Lower leg skin (tissue), 4 donors: Measurements from ENCODE around the gene MCM3AP. TPM values are rescaled to one million over a fixed set of nuclear protein-coding genes. Genes with fewer than 3 reads are reported as not detected.
"Not testable (repeated sequence)": the region's sequence is repeated elsewhere in the genome, so short reads cannot be mapped to it uniquely, and the experiment has no call there.

Source experiments
- DNase-seq, 2 donors: peaks; one replicate each; pipeline ENCODE4 v3.0.0-alpha.2; 2019; ENCODE audit warnings: low spot score in 2 of 2
- H3K4me3 ChIP-seq: fragments of 200-600 bp; sonication (generic); 2 replicates; pipeline ENCODE4 v1.5.1; 2017; ENCODE audit warnings: mild to moderate bottlenecking, low read depth; ENCODE audit not compliant: poor library complexity, severe bottlenecking
- POLR2A ChIP-seq, 2 donors: fragments of 450-650 bp; IDR thresholded peaks; one replicate each; pipeline ENCODE4 v1.6.1; 2016 to 2017; ENCODE audit warnings: antibody characterized with exemption in 2 of 2, mild to moderate bottlenecking in 1 of 2, moderate library complexity in 1 of 2
- WGBS, 2 donors: methylation state at CpG; one replicate each; pipeline ENCODE4 v1.1.5; 2018; 5-methylcytosine and 5-hydroxymethylcytosine counted together
- intact Hi-C: fragments of 100-400 bp; cut with DNase I; formaldehyde crosslinking; loops from one replicate; pipeline ENCODE4 v1.15.0; 2023; ENCODE audit warnings: low total_unique reads
- total RNA-seq, 4 donors: library from RNA; depleted of rRNA; stranded (reverse); fragments of >200 nt; gene quantifications; one replicate each; pipeline ENCODE4 v1.1.0, GENCODE V29; 2016
- TF ChIP-seq, protein P1 (sequence below), 3 donors: fragments of 450-650 bp; IDR thresholded peaks; one replicate each; pipeline ENCODE4 v1.5.1; 2016; ENCODE audit warnings: antibody characterized with exemption in 3 of 3, mild to moderate bottlenecking in 3 of 3, moderate library complexity in 2 of 3

The MCM3AP gene
- total RNA-seq, 4 donors from 2014 or later = 45.5 to 71.4 (median 57.7) TPM

DNA sequence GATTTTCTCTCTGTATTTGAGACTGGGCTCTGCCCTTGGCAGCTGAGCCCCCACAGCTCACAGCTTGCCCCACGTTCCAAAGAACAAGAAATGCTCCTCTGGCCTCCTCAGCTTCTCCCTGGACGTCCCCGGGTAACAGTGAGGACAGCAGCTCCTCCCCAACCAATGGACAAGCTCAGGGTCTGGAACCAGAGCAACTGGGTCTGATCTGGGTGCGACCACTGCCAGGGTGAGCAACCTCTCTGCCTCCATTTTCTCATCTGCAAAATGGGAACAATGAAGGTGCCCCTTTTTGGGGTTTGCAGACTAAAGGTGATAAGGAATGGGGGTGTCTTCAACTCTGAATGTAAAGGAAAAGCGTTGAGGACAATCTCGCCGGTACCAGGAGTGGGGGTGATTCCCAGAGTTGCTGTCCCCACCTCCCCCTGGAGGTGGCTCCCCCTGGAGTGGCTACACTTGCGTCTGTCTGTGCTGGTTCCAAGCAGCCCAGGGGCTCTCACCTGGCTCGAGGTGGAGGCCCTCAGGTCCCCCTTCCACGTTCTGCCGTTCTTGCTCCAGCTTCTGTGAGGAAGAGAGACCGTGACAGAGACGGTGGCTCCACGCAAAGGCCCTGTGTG, 31.4 kb upstream of the MCM3AP start:
- TF ChIP-seq POLR2A (IDR thresholded peaks at IDR 0.05) = no peak
- TF ChIP-seq, protein P1, sequence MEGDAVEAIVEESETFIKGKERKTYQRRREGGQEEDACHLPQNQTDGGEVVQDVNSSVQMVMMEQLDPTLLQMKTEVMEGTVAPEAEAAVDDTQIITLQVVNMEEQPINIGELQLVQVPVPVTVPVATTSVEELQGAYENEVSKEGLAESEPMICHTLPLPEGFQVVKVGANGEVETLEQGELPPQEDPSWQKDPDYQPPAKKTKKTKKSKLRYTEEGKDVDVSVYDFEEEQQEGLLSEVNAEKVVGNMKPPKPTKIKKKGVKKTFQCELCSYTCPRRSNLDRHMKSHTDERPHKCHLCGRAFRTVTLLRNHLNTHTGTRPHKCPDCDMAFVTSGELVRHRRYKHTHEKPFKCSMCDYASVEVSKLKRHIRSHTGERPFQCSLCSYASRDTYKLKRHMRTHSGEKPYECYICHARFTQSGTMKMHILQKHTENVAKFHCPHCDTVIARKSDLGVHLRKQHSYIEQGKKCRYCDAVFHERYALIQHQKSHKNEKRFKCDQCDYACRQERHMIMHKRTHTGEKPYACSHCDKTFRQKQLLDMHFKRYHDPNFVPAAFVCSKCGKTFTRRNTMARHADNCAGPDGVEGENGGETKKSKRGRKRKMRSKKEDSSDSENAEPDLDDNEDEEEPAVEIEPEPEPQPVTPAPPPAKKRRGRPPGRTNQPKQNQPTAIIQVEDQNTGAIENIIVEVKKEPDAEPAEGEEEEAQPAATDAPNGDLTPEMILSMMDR (IDR thresholded peaks at IDR 0.05) = no peak
- H3K4me3 ChIP-seq = no peak overlapping the region
- 94% methylated on average over 14 of the region's 14 CpGs for WGBS, 2 donors
- intact Hi-C loops = no loop called here
- no peak for DNase-seq

DNA sequence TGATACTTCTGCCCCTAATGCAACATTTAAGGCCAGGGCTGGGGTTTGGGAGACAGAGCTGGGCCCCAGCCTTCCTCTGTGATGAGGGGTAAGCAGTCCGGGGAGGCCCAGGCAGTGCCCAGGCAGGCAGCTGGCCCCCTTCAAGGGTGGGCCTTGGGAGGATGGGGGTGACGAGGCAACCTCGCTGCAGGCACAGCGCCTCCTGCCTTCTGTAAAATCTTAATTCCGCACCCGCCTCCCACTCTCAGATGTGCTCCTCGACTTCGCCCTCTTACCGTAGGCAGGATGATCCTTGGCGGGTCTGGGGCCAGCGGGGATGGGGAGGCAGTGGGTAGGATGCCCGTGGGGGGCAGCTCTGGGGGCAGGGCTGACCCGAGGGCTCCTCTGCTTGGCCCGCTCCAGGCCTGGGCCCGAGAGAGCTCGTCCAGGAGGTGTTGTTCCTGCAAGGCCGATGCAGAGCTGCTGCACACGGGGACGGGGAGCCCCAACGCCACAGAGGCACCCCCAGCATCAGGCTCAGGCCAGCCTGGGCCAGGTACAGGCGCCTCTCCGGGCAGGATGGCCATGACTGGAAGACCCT, 29.1 kb upstream of the MCM3AP start:
- TF ChIP-seq POLR2A (IDR thresholded peaks at IDR 0.05) = no peak
- TF ChIP-seq, protein P1 (IDR thresholded peaks at IDR 0.05) = no peak
- intact Hi-C loops = no loop called here
- no peak overlapping the region for H3K4me3 ChIP-seq
- no peak for DNase-seq
- 93 to 97% methylated on average over 20 to 22 of the region's 22 CpGs for WGBS, 2 donors

DNA sequence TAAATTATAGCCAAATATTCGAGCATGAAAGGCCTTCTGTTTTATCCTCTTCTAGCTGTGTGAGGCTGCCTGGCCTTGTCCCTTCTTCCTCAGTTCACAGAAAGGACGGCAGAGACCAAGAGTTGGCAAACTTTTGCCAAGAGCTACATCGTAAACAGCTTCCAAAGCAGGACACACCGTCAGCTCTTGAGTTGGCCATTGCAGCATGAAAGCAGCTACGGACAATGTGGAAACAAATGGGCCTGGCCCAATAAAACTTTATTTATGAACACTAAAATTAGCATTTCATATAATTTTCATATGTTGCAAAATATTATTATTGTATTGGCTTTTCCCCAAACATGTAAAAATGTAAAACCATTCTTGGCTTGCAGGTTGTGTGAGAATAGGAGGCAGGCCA, 27.5 kb upstream of the MCM3AP start:
- intact Hi-C loops = no loop called here
- DNase-seq = no peak
- TF ChIP-seq, protein P1 (IDR thresholded peaks at IDR 0.05) = no peak
- H3K4me3 ChIP-seq = no peak overlapping the region
- 94 to 96% methylated on average over 5 of the region's 5 CpGs for WGBS, 2 donors

DNA sequence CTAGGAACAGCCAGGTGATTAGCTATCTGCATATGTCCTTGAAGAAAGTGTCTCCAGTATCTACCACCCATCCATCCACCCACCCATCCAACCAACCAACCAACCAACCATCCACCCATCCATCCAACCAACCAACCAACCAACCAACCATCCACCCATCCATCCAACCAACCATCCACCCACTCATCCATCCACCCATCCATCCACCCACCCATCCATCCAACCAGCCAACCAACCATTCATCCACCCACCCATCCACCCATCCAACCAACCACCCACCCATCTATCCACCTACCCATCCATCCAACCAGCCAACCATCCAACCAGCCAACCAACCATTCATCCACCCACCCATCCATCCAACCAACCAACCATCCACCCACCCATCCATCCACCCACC, 26.2 kb upstream of the MCM3AP start:
- TF ChIP-seq POLR2A (IDR thresholded peaks at IDR 0.05) = no peak
- TF ChIP-seq, protein P1 (IDR thresholded peaks at IDR 0.05) = no peak
- H3K4me3 ChIP-seq = no peak overlapping the region
- intact Hi-C loops = no loop called here
- DNase-seq = no peak

DNA sequence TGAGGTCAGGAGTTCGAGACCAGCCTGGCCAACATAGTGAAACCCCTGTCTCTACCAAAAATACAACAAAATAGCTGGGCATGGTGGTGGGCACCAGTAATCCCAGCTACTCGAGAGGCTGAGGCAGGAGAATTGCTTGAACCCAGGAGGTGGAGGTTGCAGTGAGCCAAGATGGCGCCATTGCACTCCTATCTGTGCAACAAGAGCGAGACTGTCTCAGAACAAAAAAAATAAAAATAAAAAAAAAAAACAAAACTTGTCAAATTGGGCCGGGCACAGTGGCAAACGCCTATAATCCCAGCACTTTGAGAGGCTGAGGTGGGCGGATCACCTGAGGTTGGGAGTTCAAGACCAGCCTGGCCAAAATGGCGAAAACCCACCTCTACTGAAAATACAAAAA, 24.8 kb upstream of the MCM3AP start:
- DNase-seq, intact Hi-C loops, H3K4me3 ChIP-seq: not testable (repeated sequence)
- WGBS, 2 donors = 94 to 97% methylated on average over 8 of the region's 8 CpGs

DNA sequence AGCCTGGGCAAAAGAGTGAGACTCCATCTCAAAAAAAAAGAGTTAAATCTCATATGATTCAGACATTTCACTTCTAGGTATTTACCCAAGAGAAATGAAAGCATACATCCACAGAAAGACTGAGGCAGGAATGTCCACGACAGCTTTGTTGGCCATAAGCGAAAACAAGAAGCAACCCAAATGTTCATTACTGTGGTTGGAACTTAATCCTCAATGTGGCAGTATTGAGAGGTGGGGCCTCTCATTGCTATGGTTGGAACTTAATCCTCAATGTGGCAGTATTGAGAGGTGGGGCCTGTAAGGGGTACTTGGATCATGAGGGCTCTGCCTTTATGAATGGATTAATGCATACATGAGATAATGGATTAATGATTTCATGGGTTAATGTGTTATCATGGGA, 23.0 kb upstream of the MCM3AP start:
- DNase-seq = no peak
- intact Hi-C loops = no loop called here
- TF ChIP-seq, protein P1 (IDR thresholded peaks at IDR 0.05) = no peak
- TF ChIP-seq POLR2A (IDR thresholded peaks at IDR 0.05) = no peak
- H3K4me3 ChIP-seq = no peak overlapping the region
- 92% methylated on average over 2 of the region's 2 CpGs for WGBS, 2 donors
